GM10266 (cell line): Measurements from ENCODE around the gene FILIP1.
"Not testable (repeated sequence)": the region's sequence is repeated elsewhere in the genome, so short reads cannot be mapped to it uniquely, and the experiment has no call there.

Experiments
- DNase-seq: peaks from one replicate; pipeline ENCODE4 v3.0.0; 2012; ENCODE audit errors: extremely low spot score
- TF ChIP-seq, protein P1 (sequence below): IDR thresholded peaks from 2 replicates; pipeline ENCODE4 v1.5.1; 2012; ENCODE audit warnings: mild to moderate bottlenecking, low read depth; ENCODE audit not compliant: control insufficient read depth, insufficient read depth; ENCODE audit errors: missing control alignments

FILIP1 gene

DNA sequence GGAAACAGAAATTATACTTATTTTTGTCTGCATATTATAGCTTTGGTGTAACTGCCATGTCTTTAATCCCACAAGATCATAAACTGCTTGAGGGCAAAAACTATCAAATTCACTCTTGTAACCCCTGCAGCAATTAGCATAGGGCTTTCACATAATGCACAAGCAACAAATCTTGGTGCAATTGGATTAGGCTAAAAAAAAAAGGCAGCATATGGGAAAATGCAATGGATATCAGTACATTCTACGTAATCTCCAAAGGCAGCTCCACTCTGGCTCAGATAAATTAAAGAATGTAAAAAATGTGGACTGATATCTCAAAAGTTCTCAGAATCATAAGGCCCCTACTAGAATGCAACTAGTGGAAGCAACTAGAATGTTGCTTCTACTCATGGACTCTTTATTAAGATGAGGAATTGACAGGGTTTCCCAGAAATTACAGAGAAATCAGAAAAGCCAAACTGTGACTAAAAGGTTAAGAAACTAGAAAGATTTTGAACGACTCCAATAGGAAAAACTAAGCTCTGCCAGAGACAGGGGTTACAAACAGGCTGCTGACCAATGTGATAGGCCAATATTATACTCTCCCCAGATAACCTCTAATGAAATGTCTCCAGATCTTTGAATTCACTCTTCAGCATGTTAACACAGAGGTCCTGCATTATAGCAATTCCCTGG, 55.0 kb downstream of the FILIP1 start:
- TF ChIP-seq, protein P1, sequence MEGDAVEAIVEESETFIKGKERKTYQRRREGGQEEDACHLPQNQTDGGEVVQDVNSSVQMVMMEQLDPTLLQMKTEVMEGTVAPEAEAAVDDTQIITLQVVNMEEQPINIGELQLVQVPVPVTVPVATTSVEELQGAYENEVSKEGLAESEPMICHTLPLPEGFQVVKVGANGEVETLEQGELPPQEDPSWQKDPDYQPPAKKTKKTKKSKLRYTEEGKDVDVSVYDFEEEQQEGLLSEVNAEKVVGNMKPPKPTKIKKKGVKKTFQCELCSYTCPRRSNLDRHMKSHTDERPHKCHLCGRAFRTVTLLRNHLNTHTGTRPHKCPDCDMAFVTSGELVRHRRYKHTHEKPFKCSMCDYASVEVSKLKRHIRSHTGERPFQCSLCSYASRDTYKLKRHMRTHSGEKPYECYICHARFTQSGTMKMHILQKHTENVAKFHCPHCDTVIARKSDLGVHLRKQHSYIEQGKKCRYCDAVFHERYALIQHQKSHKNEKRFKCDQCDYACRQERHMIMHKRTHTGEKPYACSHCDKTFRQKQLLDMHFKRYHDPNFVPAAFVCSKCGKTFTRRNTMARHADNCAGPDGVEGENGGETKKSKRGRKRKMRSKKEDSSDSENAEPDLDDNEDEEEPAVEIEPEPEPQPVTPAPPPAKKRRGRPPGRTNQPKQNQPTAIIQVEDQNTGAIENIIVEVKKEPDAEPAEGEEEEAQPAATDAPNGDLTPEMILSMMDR: no peak
- no peak for DNase-seq

DNA sequence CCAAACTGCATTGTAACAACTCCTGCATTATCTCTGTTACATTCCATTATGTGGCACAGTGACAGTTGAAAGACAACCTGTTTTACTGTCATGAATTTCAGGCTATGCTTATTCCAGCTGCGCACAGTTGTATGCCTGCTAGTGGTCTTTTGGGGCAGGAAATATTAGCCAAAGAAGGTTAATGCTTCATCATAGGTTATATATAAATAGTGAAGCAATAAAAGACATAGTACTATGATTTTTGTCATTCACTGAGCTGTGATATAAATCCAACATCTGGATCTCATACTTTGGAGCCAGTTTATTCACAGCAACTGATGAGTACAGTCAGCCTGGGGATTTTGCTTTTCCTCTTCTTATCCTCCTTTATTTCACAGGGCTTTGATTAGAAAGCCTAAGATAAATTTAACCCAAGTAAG, 55.6 kb downstream of the FILIP1 start:
- DNase-seq: no peak
- TF ChIP-seq, protein P1: no peak

DNA sequence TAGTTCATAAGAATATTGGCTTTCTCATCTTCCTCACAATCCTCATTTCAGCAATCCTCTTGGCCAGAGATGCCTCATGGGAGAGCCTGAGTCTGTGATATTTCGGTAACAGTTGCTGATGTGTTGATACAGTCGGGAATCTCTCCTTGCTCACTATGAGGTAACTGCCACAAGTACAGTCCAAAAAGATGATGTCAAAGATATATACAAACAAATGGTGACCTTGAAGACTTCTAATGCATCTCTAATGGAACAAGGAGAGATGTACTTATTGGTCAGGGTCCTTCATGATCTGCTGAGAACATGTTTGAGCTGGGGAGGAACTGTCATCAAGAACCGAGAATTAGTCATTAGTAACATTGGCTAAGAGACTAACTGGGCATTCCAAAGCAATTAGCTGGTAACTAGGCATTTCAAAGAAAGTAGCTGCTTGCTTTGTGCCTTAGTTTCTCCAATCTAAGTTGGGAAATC, 56.1 kb downstream of the FILIP1 start:
- DNase-seq: no peak
- TF ChIP-seq, protein P1: no peak

DNA sequence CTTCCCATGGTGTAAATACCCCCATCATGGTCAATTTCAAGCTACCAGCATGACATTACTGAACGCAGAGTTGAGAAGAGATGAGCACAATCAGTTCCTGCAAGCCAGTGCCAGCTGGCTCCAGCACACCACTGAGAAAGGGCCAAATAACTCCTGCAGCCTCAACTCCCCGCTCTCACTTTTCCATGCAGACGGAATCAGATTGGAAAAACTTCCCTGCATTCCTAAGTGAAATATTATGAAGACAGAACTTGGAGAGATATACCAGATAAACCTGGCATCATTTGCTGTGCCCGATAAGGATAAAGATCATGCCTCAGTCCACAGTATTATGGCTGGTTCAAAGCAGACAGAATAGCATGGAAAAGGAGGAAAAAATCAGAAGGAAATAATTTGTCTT, 56.7 kb downstream of the FILIP1 start:
- DNase-seq: no peak

DNA sequence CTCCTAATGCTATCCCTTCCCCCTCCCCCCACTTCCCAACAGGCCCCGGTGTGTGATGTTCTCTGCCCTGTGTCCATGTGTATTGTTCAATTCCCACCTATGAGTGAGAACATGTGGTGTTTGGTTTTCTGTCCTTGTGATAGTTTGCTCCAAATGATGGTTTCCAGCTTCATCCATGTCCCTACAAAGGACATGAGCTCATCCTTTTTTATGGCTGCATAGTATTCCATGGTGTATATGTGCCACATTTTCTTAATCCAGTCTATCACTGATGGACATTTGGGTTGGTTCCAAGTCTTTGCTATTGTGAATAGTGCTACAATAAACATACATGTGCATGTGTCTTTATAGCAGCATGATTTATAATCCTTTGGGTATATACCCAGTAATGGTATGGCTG, 60.8 kb downstream of the FILIP1 start:
- DNase-seq: not testable (repeated sequence)

More for the DNA sequence above, 56.7 kb downstream of the FILIP1 start:
- TF ChIP-seq, protein P1: no peak

DNA sequence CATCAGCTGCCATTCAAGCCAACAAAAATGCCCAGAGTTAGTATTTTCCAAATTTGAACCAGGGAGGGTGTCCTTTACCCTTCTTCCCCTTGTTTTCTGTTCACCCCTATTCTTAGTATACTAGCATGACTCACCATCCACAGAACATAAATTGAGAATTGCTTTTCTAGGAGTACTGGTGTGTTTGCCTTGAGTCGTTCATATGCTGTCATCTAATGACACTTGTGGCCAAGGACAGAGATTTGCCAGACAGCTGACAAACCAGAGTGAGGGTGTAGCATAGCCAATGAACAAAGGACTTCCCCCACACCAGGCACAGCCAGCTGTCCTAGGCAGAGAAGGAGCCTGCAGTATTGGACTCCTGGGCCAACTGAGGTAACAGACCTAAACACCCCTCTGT, 62.2 kb downstream of the FILIP1 start:
- no peak for DNase-seq
- TF ChIP-seq, protein P1: no peak

DNA sequence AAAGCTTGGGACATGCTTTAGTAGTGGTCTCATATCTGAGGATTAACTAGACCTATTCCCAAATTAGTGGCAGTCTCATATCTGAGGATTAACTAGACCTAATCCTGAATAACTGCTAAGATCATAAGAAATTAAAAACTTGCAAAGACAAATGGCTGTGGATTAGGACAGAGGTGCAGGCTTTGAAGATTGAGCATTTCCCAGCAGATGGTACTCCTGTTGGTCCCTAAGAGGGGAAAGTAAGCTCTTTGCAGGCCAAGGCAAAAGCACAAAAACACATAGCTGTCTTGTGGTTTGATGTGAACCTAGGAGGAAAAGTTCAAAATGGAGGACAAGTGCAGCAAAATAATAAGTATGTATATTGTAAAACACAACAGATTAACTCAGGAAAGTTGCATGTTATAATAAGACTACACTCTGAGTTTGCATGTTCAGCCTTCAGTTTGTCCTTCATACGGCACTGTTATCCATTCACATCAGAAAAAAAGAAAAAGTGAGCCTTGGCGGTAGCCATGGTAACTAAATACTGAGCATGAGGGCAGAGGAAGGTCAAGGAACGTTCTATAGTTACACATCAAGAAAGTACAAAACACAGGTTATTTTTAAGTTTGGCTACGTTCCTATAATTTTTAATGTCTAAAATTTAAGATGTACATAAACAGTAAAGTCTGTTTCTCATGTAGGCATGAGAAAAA, 62.8 kb downstream of the FILIP1 start:
- TF ChIP-seq, protein P1: no peak
- no peak for DNase-seq
